Adipocyte (in vitro differentiated cells): ENCODE data around the gene RPS2.

Experiments used
- DNase-seq: peaks from one replicate; pipeline ENCODE4 v3.0.0-alpha.2; 2015; ENCODE audit warnings: low read depth
- H3K27me3 ChIP-seq: replicated peaks from 2 replicates; pipeline ENCODE4 v1.7.0; 2013; ENCODE audit warnings: mild to moderate bottlenecking, low read length, moderate library complexity; ENCODE audit not compliant: control insufficient read depth, insufficient read depth
- H3K36me3 ChIP-seq: 2 replicates; pipeline ENCODE4 v1.7.0; 2013; ENCODE audit warnings: low read length, mild to moderate bottlenecking, moderate library complexity; ENCODE audit not compliant: control insufficient read depth, insufficient read depth, severe bottlenecking
- H3K4me1 ChIP-seq: 2 replicates; pipeline ENCODE4 v1.7.0; 2013; ENCODE audit warnings: mild to moderate bottlenecking, low read length, moderate library complexity; ENCODE audit not compliant: control insufficient read depth, insufficient read depth
- H3K4me3 ChIP-seq: 2 replicates; pipeline ENCODE4 v1.7.0; 2013; ENCODE audit warnings: mild to moderate bottlenecking, low read length, moderate library complexity
- H3K9ac ChIP-seq: 2 replicates; pipeline ENCODE4 v1.7.0; 2013; ENCODE audit warnings: mild to moderate bottlenecking, low read length, moderate library complexity
- H3K9me3 ChIP-seq: 2 replicates; pipeline ENCODE4 v1.7.0; 2013; ENCODE audit warnings: mild to moderate bottlenecking, low read length, moderate library complexity; ENCODE audit not compliant: control insufficient read depth

Gene RPS2

GRCh38 chr16:1985466-1986150 is 21.0 kb upstream of the RPS2 start:
- H3K27me3 ChIP-seq, result peaks cover 12% of the 10 kb centered on the region
- no peak overlapping the region for H3K4me3 ChIP-seq
- DNase-seq, result no peak
- peaks cover 10% of the 10 kb centered on the region for H3K4me1 ChIP-seq
- H3K9ac ChIP-seq, result peak overlapping the region; percentile 78
- no peaks in the 10 kb centered on the region for H3K9me3 ChIP-seq
- H3K36me3 ChIP-seq, result peaks cover 11% of the 10 kb centered on the region

GRCh38 chr16:1984347-1985225 is 20.0 kb upstream of the RPS2 start:
- Histone ChIP-seq H3K9ac (peak overlapping the region; percentile 78), H3K9me3 (no peaks in the 10 kb centered on the region), H3K36me3 (peaks cover 11% of the 10 kb centered on the region), H3K4me1 (peaks cover 12% of the 10 kb centered on the region), H3K4me3 (peak overlapping the region; percentile 76), H3K27me3 (peaks cover 10% of the 10 kb centered on the region)
- DNase-seq, result peak; percentile 51

- H3K4me3 ChIP-seq, result peak within 1 kb of the TSS; percentile 76
- peak; percentile 96 for DNase-seq
- no peaks in the 10 kb centered on the region for H3K9me3 ChIP-seq
- peaks cover 13% of the 10 kb centered on the region for H3K36me3 ChIP-seq
- peak within 1 kb of the TSS; percentile 78 for H3K9ac ChIP-seq
- H3K27me3 ChIP-seq, result peaks cover 6% of the 10 kb centered on the region
- H3K4me1 ChIP-seq, result peaks cover 15% of the 10 kb centered on the region
Observed at GRCh38 chr16:1983544-1984346, 19.1 kb upstream of the RPS2 start, which contains the start of gene GFER. TSS of gene GFER (plus strand) at chr16:1984193. CDS start at chr16:1984219, 26 bp downstream.

GRCh38 chr16:1982991-1983543 is 18.4 kb upstream of the RPS2 start:
- peaks cover 6% of the 10 kb centered on the region for H3K27me3 ChIP-seq
- H3K4me1 ChIP-seq, result peaks cover 15% of the 10 kb centered on the region
- H3K4me3 ChIP-seq, result peak overlapping the region; percentile 76
- peaks cover 19% of the 10 kb centered on the region for H3K36me3 ChIP-seq
- no peaks in the 10 kb centered on the region for H3K9me3 ChIP-seq
- no peak for DNase-seq
- peak overlapping the region; percentile 78 for H3K9ac ChIP-seq

GRCh38 chr16:1982013-1982433 is 17.4 kb upstream of the RPS2 start:
- DNase-seq, result no peak
- Histone ChIP-seq H3K4me1 (peaks cover 15% of the 10 kb centered on the region), H3K4me3 (no peak overlapping the region), H3K9me3 (no peaks in the 10 kb centered on the region), H3K36me3 (peaks cover 28% of the 10 kb centered on the region), H3K27me3 (peaks cover 6% of the 10 kb centered on the region), H3K9ac (no peak overlapping the region)

- no peaks in the 10 kb centered on the region for H3K9me3 ChIP-seq
- H3K4me3 ChIP-seq, result no peak within 1 kb of the TSS
- no peak for DNase-seq
- H3K9ac ChIP-seq, result no peak within 1 kb of the TSS
- H3K36me3 ChIP-seq, result peaks cover 31% of the 10 kb centered on the region
- peaks cover 15% of the 10 kb centered on the region for H3K4me1 ChIP-seq
- peaks cover 6% of the 10 kb centered on the region for H3K27me3 ChIP-seq
Observed at GRCh38 chr16:1981398-1981836, 16.8 kb upstream of the RPS2 start, which contains the start of gene NOXO1. TSS of gene NOXO1 (minus strand) at chr16:1981469. CDS start at chr16:1981179, 290 bp downstream.

- no peak overlapping the region for H3K9ac ChIP-seq
- peaks cover 31% of the 10 kb centered on the region for H3K36me3 ChIP-seq
- H3K4me3 ChIP-seq, result no peak overlapping the region
- H3K4me1 ChIP-seq, result peaks cover 15% of the 10 kb centered on the region
- peaks cover 6% of the 10 kb centered on the region for H3K27me3 ChIP-seq
- H3K9me3 ChIP-seq, result no peaks in the 10 kb centered on the region
- no peak for DNase-seq
Observed at GRCh38 chr16:1980770-1981087, 16.1 kb upstream of the RPS2 start.

GRCh38 chr16:1980030-1980769 is 15.6 kb upstream of the RPS2 start:
- H3K9me3 ChIP-seq, result no peaks in the 10 kb centered on the region
- H3K4me1 ChIP-seq, result peaks cover 11% of the 10 kb centered on the region
- no peak for DNase-seq
- H3K27me3 ChIP-seq, result peaks cover 6% of the 10 kb centered on the region
- H3K36me3 ChIP-seq, result peaks cover 36% of the 10 kb centered on the region
- no peak overlapping the region for H3K4me3 ChIP-seq
- H3K9ac ChIP-seq, result no peak overlapping the region

- Histone ChIP-seq H3K27me3 (peaks cover 6% of the 10 kb centered on the region), H3K4me1 (peaks cover 4% of the 10 kb centered on the region), H3K36me3 (peaks cover 43% of the 10 kb centered on the region), H3K4me3 (no peak overlapping the region), H3K9me3 (no peaks in the 10 kb centered on the region), H3K9ac (no peak overlapping the region)
- no peak for DNase-seq
Observed at GRCh38 chr16:1979271-1980029, 14.8 kb upstream of the RPS2 start.
